Fibroblast of skin of right quadriceps (primary cell): Measurements from ENCODE around the gene MPP2.
A peak's percentile ranks its signal among the peaks of the same experiment; 100 is the strongest.
"Not testable (repeated sequence)": the region's sequence is repeated elsewhere in the genome, so short reads cannot be mapped to it uniquely, and the experiment has no call there.

Source experiments
- DNase-seq: peaks from one replicate; pipeline ENCODE4 v3.0.0-alpha.2; 2013

MPP2 gene

GRCh38 chr17:43842975-43843325, 64.4 kb downstream of the MPP2 start:
- no peak for DNase-seq

- not testable (repeated sequence) for DNase-seq
Measured at GRCh38 chr17:43842091-43842974, 65.0 kb downstream of the MPP2 start.

GRCh38 chr17:43841282-43841681, 66.1 kb downstream of the MPP2 start:
- DNase-seq, result no peak

- no peak for DNase-seq
Measured at GRCh38 chr17:43840814-43841213, 66.5 kb downstream of the MPP2 start.

- no peak for DNase-seq
Measured at GRCh38 chr17:43839670-43840108, 67.6 kb downstream of the MPP2 start.

- peak; percentile 71 for DNase-seq
Measured at GRCh38 chr17:43834106-43834505, 73.2 kb downstream of the MPP2 start.

GRCh38 chr17:43832976-43833829, 74.1 kb downstream of the MPP2 start, which contains the start of gene MPP3:
MPP3 (minus strand) TSS chr17:43833146; CDS start chr17:43831906, 1,240 bp downstream.
- DNase-seq, result peak; percentile 67

GRCh38 chr17:43832168-43832975, 75.0 kb downstream of the MPP2 start:
- DNase-seq, result peak; percentile 70

GRCh38 chr17:43831633-43832032, 75.7 kb downstream of the MPP2 start:
- no peak for DNase-seq

- DNase-seq, result no peak
Measured at GRCh38 chr17:43830510-43831140, 76.7 kb downstream of the MPP2 start.

GRCh38 chr17:43829738-43830137, 77.6 kb downstream of the MPP2 start:
- no peak for DNase-seq

GRCh38 chr17:43827596-43827995, 79.7 kb downstream of the MPP2 start:
- DNase-seq, result no peak

- DNase-seq, result no peak
Measured at GRCh38 chr17:43826206-43826605, 81.1 kb downstream of the MPP2 start.

GRCh38 chr17:43825567-43825966, 81.8 kb downstream of the MPP2 start:
- no peak for DNase-seq
